HepG2 (cell line): Measurements from ENCODE around the gene DSTN. TPM values are rescaled to one million over a fixed set of nuclear protein-coding genes. Genes with fewer than 3 reads are reported as not detected.

Source experiments
- ATM ChIP-seq: fragments of 450-650 bp; IDR thresholded peaks from 2 replicates; pipeline ENCODE4 v1.7.1; 2017; ENCODE audit warnings: mild to moderate bottlenecking, borderline replicate concordance
- CBX5 ChIP-seq: sonication (generic); formaldehyde crosslinking; IDR thresholded peaks from 2 replicates; pipeline ENCODE4 v1.4.0; 2020; ENCODE audit warnings: missing genetic modification reagents, borderline replicate concordance
- CCAR2 ChIP-seq: fragments of 200-400 bp; formaldehyde crosslinking; optimal IDR thresholded peaks from 2 replicates; pipeline ENCODE3; 2018; ENCODE audit warnings: low read depth, mild to moderate bottlenecking, low read length, moderate library complexity
- DPF2 ChIP-seq: sonication (generic); formaldehyde crosslinking; IDR thresholded peaks from 2 replicates; pipeline ENCODE4 v1.4.0; 2020; ENCODE audit warnings: mild to moderate bottlenecking, low read depth, missing genetic modification reagents, borderline replicate concordance
- FOXM1 ChIP-seq: sonication (generic); formaldehyde crosslinking; IDR thresholded peaks from 2 replicates; pipeline ENCODE4 v1.5.0; 2020; ENCODE audit warnings: missing genetic modification reagents
- GLI4 ChIP-seq: sonication (generic); formaldehyde crosslinking; IDR thresholded peaks from 2 replicates; pipeline ENCODE4 v1.5.1; 2020; ENCODE audit warnings: missing genetic modification reagents, mild to moderate bottlenecking, moderate library complexity, borderline replicate concordance
- HNF4A ChIP-seq: sonication (generic); formaldehyde crosslinking; IDR thresholded peaks from 2 replicates; pipeline ENCODE4 v1.4.0; 2020; ENCODE audit warnings: missing genetic modification reagents
- RFXAP ChIP-seq: sonication (generic); formaldehyde crosslinking; IDR thresholded peaks from 2 replicates; pipeline ENCODE4 v1.4.0; 2020; ENCODE audit warnings: missing genetic modification reagents, borderline replicate concordance
- SKI ChIP-seq: fragments of 450-650 bp; IDR thresholded peaks from one replicate; pipeline ENCODE4 v1.6.1; 2018; ENCODE audit warnings: mild to moderate bottlenecking; ENCODE audit not compliant: partially characterized antibody
- SOX6 ChIP-seq, 2 experiments: fragments of 450-650 bp in 1 of 2; sonication (generic) in 1 of 2; formaldehyde crosslinking in 1 of 2; IDR thresholded peaks; 2 replicates each; pipeline versions ENCODE4 v1.4.0 to v1.6.1; 2017 to 2020; ENCODE audit warnings: antibody characterized with exemption in 1 of 2, mild to moderate bottlenecking in 1 of 2, missing genetic modification reagents in 1 of 2
- SPEN ChIP-seq: sonication (generic); formaldehyde crosslinking; IDR thresholded peaks from 2 replicates; pipeline ENCODE4 v1.5.1; 2020; ENCODE audit warnings: low read depth, mild to moderate bottlenecking, missing genetic modification reagents
- SYNCRIP ChIP-seq: fragments of 200-400 bp; formaldehyde crosslinking; IDR thresholded peaks from 2 replicates; pipeline ENCODE4 v1.6.1; 2018; ENCODE audit warnings: mild to moderate bottlenecking, low read depth, low read length; ENCODE audit not compliant: insufficient read depth
- ZFP36L2 ChIP-seq: sonication (generic); formaldehyde crosslinking; IDR thresholded peaks from 2 replicates; pipeline ENCODE4 v1.4.0; 2020; ENCODE audit warnings: missing genetic modification reagents
- ZNF224 ChIP-seq: sonication (generic); formaldehyde crosslinking; IDR thresholded peaks from 2 replicates; pipeline ENCODE4 v1.5.0; 2020; ENCODE audit warnings: mild to moderate bottlenecking, missing genetic modification reagents
- ZNF230 ChIP-seq: sonication (generic); formaldehyde crosslinking; IDR thresholded peaks from 2 replicates; pipeline ENCODE4 v1.4.0; 2020; ENCODE audit warnings: mild to moderate bottlenecking, missing genetic modification reagents
- ZNF512B ChIP-seq: sonication (generic); formaldehyde crosslinking; IDR thresholded peaks from 2 replicates; pipeline ENCODE4 v1.5.1; 2020; ENCODE audit warnings: missing genetic modification reagents, mild to moderate bottlenecking, borderline replicate concordance
- ZNF530 ChIP-seq: sonication (generic); formaldehyde crosslinking; IDR thresholded peaks from 2 replicates; pipeline ENCODE4 v1.5.0; 2020; ENCODE audit warnings: low read depth, mild to moderate bottlenecking, missing genetic modification reagents
- ZNF605 ChIP-seq: sonication (generic); formaldehyde crosslinking; IDR thresholded peaks from 2 replicates; pipeline ENCODE4 v1.8.0; 2022; ENCODE audit warnings: mild to moderate bottlenecking, missing genetic modification reagents
- ZNF747 ChIP-seq: sonication (generic); formaldehyde crosslinking; IDR thresholded peaks from 2 replicates; pipeline ENCODE4 v1.8.1; 2023; ENCODE audit warnings: missing genetic modification reagents, mild to moderate bottlenecking, borderline replicate concordance
- ZSCAN25 ChIP-seq: sonication (generic); formaldehyde crosslinking; IDR thresholded peaks from 2 replicates; pipeline ENCODE4 v1.8.0; 2022; ENCODE audit warnings: mild to moderate bottlenecking, missing genetic modification reagents
- polyA plus RNA-seq, 8 experiments: library from polyadenylated mRNA; depleted of rRNA in 3 of 8; stranded (reverse) in 7 of 8; unstranded in 1 of 8; fragments of >200 nt; fragmentation: Illumina TruSeq in 4 of 8; extraction: Trizol in 4 of 8; gene quantifications; 2 replicates each; pipeline versions ENCODE4 v1.2.1 to v1.2.3, GENCODE V29; 2011 to 2016; ENCODE audit warnings: low read depth in 4 of 8, missing spikeins in 1 of 8, mixed read lengths in 1 of 8; ENCODE audit not compliant: insufficient read depth in 1 of 8
- total RNA-seq, 5 experiments: library from RNA; depleted of rRNA; stranded (reverse); fragments of >200 nt; fragmentation: Illumina TruSeq; extraction: Trizol; gene quantifications; 2 replicates each; pipeline ENCODE4 v1.2.3, GENCODE V29; 2016; ENCODE audit warnings: low read depth in 1 of 5
- TF ChIP-seq, protein P1 (sequence below): sonication (generic); formaldehyde crosslinking; IDR thresholded peaks from 2 replicates; pipeline ENCODE4 v1.8.1; 2023; ENCODE audit warnings: mild to moderate bottlenecking, moderate library complexity, missing genetic modification reagents
- TF ChIP-seq, protein P2 (sequence below): sonication (generic); formaldehyde crosslinking; IDR thresholded peaks from 2 replicates; pipeline ENCODE4 v1.5.0; 2020; ENCODE audit warnings: missing genetic modification reagents
- TF ChIP-seq, protein P3 (sequence below): sonication (generic); formaldehyde crosslinking; IDR thresholded peaks from 2 replicates; pipeline ENCODE4 v1.9.0; 2021; ENCODE audit warnings: missing genetic modification reagents, mild to moderate bottlenecking, borderline replicate concordance

DSTN gene
- total and polyA plus RNA-seq, 2 of the 13 experiments (the other 11 are each of a cell fraction or from before 2014, with no cell fraction given), result 27.6 to 106 TPM

- peak; percentile 39; the same call in 1 of the 2 replicates for TF ChIP-seq ZNF230 (CRISPR knock-in tag)
- peak; percentile 13; the same call in 1 of the 2 replicates for TF ChIP-seq RFXAP (CRISPR knock-in tag)
- TF ChIP-seq FOXM1 (CRISPR knock-in tag), result no peak
- TF ChIP-seq DPF2, result no peak
- TF ChIP-seq HNF4A (CRISPR knock-in tag), result no peak
- TF ChIP-seq CCAR2, result no peak
- 0 out of 2 replicates have a peak, but pooled peaks have one; percentile 66 for TF ChIP-seq ZNF605 (CRISPR knock-in tag)
- no peak for TF ChIP-seq ZNF224 (CRISPR knock-in tag)
- no peak for TF ChIP-seq SYNCRIP
- TF ChIP-seq, protein P1, sequence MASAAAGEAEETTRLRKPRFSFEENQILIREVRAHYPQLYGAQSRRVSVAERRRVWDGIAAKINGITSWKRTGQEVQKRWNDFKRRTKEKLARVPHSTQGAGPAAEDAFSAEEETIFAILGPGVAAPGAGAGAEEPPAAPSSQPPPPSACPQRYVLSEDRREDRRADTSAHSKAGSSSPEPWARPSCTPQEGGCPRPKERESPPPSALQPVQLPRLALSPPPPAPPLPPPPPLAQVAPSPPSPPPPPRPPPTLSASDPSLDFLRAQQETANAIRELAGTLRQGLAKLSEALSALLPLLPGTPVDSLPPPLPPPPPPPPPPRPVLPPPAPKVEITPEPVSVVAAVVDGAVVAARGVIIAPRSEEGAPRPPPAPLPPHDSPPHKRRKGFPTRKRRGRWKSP, result no peak
- TF ChIP-seq, protein P2, sequence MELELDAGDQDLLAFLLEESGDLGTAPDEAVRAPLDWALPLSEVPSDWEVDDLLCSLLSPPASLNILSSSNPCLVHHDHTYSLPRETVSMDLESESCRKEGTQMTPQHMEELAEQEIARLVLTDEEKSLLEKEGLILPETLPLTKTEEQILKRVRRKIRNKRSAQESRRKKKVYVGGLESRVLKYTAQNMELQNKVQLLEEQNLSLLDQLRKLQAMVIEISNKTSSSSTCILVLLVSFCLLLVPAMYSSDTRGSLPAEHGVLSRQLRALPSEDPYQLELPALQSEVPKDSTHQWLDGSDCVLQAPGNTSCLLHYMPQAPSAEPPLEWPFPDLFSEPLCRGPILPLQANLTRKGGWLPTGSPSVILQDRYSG (CRISPR knock-in tag), result no peak
- no peak for TF ChIP-seq SKI
- 0 out of 2 replicates have a peak, but pooled peaks have one; percentile 17 for TF ChIP-seq ZNF512B (CRISPR knock-in tag)
- no peak for TF ChIP-seq GLI4 (CRISPR knock-in tag)
- TF ChIP-seq, protein P3, sequence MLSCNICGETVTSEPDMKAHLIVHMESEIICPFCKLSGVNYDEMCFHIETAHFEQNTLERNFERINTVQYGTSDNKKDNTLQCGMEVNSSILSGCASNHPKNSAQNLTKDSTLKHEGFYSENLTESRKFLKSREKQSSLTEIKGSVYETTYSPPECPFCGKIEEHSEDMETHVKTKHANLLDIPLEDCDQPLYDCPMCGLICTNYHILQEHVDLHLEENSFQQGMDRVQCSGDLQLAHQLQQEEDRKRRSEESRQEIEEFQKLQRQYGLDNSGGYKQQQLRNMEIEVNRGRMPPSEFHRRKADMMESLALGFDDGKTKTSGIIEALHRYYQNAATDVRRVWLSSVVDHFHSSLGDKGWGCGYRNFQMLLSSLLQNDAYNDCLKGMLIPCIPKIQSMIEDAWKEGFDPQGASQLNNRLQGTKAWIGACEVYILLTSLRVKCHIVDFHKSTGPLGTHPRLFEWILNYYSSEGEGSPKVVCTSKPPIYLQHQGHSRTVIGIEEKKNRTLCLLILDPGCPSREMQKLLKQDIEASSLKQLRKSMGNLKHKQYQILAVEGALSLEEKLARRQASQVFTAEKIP (CRISPR knock-in tag), result no peak
- no peak for TF ChIP-seq ZNF530 (CRISPR knock-in tag)
- no peak for TF ChIP-seq ZFP36L2 (CRISPR knock-in tag)
- TF ChIP-seq CBX5 (CRISPR knock-in tag), result no peak
- no peak; the same call in 1 of the 2 replicates for TF ChIP-seq ZSCAN25 (CRISPR knock-in tag)
- TF ChIP-seq ZNF747 (CRISPR knock-in tag), result peak; percentile 73
- TF ChIP-seq ATM, result no peak
- TF ChIP-seq SPEN (CRISPR knock-in tag), result no peak
- TF ChIP-seq SOX6 (IDR thresholded peaks at IDR 0.05), result no peak
- 0 out of 2 replicates have a peak, but pooled peaks have one; percentile 21 for TF ChIP-seq SOX6 (CRISPR knock-in tag; IDR thresholded peaks at IDR 0.05)
Measured at GRCh38 chr20:17611540-17612286, 41.8 kb downstream of the DSTN start (continued).
